Stomach (tissue), 9 donors: Measurements from ENCODE around the gene VWF. TPM values are rescaled to one million over a fixed set of nuclear protein-coding genes. Genes with fewer than 3 reads are reported as not detected.

Experiments
- DNase-seq, 2 donors: peaks; one replicate each; pipeline versions ENCODE4 v3.0.0 to v3.0.0-alpha.2; 2013 to 2019
- H3K27ac ChIP-seq, 5 donors: fragments of 200-600 bp in 4 of 5; sonication (generic) in 4 of 5; one replicate each; pipeline ENCODE4 v1.5.1; 2013 to 2019; ENCODE audit warnings: mild to moderate bottlenecking in 1 of 5, moderate library complexity in 1 of 5
- H3K27me3 ChIP-seq, 3 donors: fragments of 200-600 bp; sonication (generic); one replicate each; pipeline ENCODE4 v1.5.1; 2017 to 2019; ENCODE audit warnings: mixed run types in 1 of 3
- H3K36me3 ChIP-seq, 4 donors: fragments of 200-600 bp; sonication (generic); 1 replicate in 3 of 4; 2 replicates in 1 of 4; pipeline ENCODE4 v1.5.1; 2016 to 2019
- H3K4me1 ChIP-seq, 4 donors: fragments of 200-600 bp; sonication (generic); one replicate each; pipeline ENCODE4 v1.5.1; 2016 to 2019
- H3K4me3 ChIP-seq, 4 donors: fragments of 200-600 bp; sonication (generic) in 3 of 4; one replicate each; pipeline ENCODE4 v1.5.1; 2016 to 2019; ENCODE audit warnings: mild to moderate bottlenecking in 1 of 4
- H3K9me3 ChIP-seq, 4 donors: fragments of 200-600 bp; sonication (generic); one replicate each; pipeline ENCODE4 v1.5.1; 2016 to 2019
- EP300 ChIP-seq: sonication (generic); formaldehyde crosslinking; IDR thresholded peaks from one replicate; pipeline ENCODE4 v1.6.1; 2017; ENCODE audit warnings: antibody characterized with exemption
- POLR2A ChIP-seq, 4 donors: fragments of 450-650 bp; IDR thresholded peaks; one replicate each; pipeline ENCODE4 v1.6.1; 2016; ENCODE audit warnings: antibody characterized with exemption in 4 of 4, control low read depth in 2 of 4, mild to moderate bottlenecking in 1 of 4, moderate library complexity in 1 of 4
- POLR2AphosphoS5 ChIP-seq, 3 donors: sonication (generic); formaldehyde crosslinking; IDR thresholded peaks; one replicate each; pipeline ENCODE4 v1.6.1; 2016; ENCODE audit warnings: antibody characterized with exemption in 3 of 3
- WGBS, 5 donors: extraction: QIAGEN DNeasy Blood & Tissue Kit in 3 of 5; methylation state at CpG; one replicate each; pipeline versions ENCODE4 v1.1.5 to v1.1.7; 2013 to 2018; 5-methylcytosine and 5-hydroxymethylcytosine counted together
- intact Hi-C: fragments of 100-400 bp; cut with DNase I; formaldehyde crosslinking; loops from one replicate; pipeline ENCODE4 v1.15.1; 2023; ENCODE audit warnings: low total_unique reads
- polyA plus RNA-seq, 3 donors: library from polyadenylated mRNA; stranded (reverse); fragments of 200-250 nt; gene quantifications; one replicate each; pipeline ENCODE4 v1.2.3, GENCODE V29; 2013
- total RNA-seq, 5 donors: library from RNA; depleted of rRNA; stranded (reverse); fragments of >200 nt; gene quantifications; one replicate each; pipeline versions ENCODE4 v1.1.0 to v1.2.3, GENCODE V29; 2014 to 2016
- TF ChIP-seq, protein P1 (sequence below), 7 experiments: fragments of 450-650 bp in 4 of 7; fragments of 200-600 bp in 3 of 7; sonication (generic) in 3 of 7; IDR thresholded peaks; one replicate each; pipeline ENCODE4 v1.5.1; 2016 to 2019; ENCODE audit warnings: antibody characterized with exemption in 7 of 7, control low read depth in 2 of 7, mild to moderate bottlenecking in 1 of 7
- donor health status: healthy with polysubstance abuse.
- donor health status: Bipolar disorder and iron deficiency.
- donor health status: healthy.

Gene VWF
- total and polyA plus RNA-seq, 8 donors: 3.1 to 103 (median 50.2) TPM

DNA sequence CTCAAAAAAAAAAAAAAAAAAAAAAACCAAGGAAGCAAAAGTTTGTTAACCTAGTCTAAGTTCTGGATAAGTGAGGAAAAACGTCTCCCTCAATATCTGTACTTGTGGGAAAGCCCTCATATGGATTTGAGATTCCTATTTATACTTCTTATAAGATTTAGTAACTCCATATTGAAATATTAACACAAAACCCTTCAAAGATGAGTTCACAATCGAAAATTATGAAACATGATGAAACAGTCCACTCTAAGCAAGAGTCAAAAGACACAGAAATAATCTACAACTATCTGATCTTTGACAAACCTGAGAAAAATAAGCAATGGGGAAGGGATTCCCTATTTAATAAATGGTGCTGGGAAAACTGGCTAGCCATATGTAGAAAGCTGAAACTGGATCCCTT lies 25.2 kb downstream of the VWF start:
- H3K4me1 ChIP-seq: peaks cover 0 to 1% (median 0%) of the 10 kb centered on the region in 4 donors
- TF ChIP-seq, protein P1, sequence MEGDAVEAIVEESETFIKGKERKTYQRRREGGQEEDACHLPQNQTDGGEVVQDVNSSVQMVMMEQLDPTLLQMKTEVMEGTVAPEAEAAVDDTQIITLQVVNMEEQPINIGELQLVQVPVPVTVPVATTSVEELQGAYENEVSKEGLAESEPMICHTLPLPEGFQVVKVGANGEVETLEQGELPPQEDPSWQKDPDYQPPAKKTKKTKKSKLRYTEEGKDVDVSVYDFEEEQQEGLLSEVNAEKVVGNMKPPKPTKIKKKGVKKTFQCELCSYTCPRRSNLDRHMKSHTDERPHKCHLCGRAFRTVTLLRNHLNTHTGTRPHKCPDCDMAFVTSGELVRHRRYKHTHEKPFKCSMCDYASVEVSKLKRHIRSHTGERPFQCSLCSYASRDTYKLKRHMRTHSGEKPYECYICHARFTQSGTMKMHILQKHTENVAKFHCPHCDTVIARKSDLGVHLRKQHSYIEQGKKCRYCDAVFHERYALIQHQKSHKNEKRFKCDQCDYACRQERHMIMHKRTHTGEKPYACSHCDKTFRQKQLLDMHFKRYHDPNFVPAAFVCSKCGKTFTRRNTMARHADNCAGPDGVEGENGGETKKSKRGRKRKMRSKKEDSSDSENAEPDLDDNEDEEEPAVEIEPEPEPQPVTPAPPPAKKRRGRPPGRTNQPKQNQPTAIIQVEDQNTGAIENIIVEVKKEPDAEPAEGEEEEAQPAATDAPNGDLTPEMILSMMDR (IDR thresholded peaks at IDR 0.05): no peak
- TF ChIP-seq EP300 (no peak), POLR2A (IDR thresholded peaks at IDR 0.05) (no peak), POLR2AphosphoS5 (IDR thresholded peaks at IDR 0.05) (no peak)
- peaks cover 0 to 11% (median 0%) of the 10 kb centered on the region in 3 donors for H3K27me3 ChIP-seq
- intact Hi-C loops: no loop called here
- no peak overlapping the region for H3K27ac ChIP-seq
- 48 to 68% (median 57%) methylated on average over 2 of the region's 2 CpGs for WGBS, 5 donors
- no peak for DNase-seq
- no peaks in the 10 kb centered on the region for H3K36me3 ChIP-seq
- H3K4me3 ChIP-seq: no peak overlapping the region
- no peaks in the 10 kb centered on the region for H3K9me3 ChIP-seq

- TF ChIP-seq EP300 (no peak), POLR2A (IDR thresholded peaks at IDR 0.05) (no peak), POLR2AphosphoS5 (IDR thresholded peaks at IDR 0.05) (no peak)
- TF ChIP-seq, protein P1 (IDR thresholded peaks at IDR 0.05): no peak
- Histone ChIP-seq H3K4me3 (no peak overlapping the region), H3K27me3 (peaks cover 0 to 11% (median 0%) of the 10 kb centered on the region in 3 donors), H3K36me3 (no peaks in the 10 kb centered on the region), H3K27ac (no peak overlapping the region), H3K9me3 (no peaks in the 10 kb centered on the region), H3K4me1 (peaks cover 8 to 19% (median 10%) of the 10 kb centered on the region in 4 donors)
- no peak for DNase-seq
- intact Hi-C loops: no loop called here
- 49 to 83% (median 73%) methylated on average over 3 of the region's 3 CpGs for WGBS, 5 donors
Observed at GRCh38 chr12:6097411-6097810, 27.1 kb downstream of the VWF start.

DNA sequence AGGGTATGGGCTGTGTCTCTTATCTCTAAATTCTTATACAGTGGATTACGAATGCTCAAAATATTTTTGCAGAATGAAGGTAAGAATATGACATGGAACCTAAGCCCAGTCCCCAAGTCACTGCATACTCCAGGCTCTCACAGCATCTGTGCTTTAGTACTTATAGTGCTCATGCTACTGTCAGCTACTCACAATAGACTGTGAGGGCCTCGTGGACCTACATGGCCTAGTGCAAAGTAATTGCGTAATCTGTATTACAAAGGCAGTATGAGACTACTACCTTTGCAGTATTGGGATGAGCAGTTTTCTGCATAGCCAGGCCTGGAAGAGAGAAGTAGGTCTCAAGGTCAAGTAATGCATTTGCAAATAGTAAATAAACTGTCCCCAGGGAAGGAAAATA lies 27.9 kb downstream of the VWF start:
- Histone ChIP-seq H3K4me1 (peaks cover 8 to 24% (median 10%) of the 10 kb centered on the region in 4 donors), H3K27ac (no peak overlapping the region), H3K9me3 (no peaks in the 10 kb centered on the region), H3K27me3 (peaks cover 0 to 11% (median 0%) of the 10 kb centered on the region in 3 donors), H3K36me3 (no peaks in the 10 kb centered on the region), H3K4me3 (no peak overlapping the region)
- DNase-seq: no peak
- TF ChIP-seq POLR2A (IDR thresholded peaks at IDR 0.05) (no peak), POLR2AphosphoS5 (IDR thresholded peaks at IDR 0.05) (no peak), EP300 (no peak)
- TF ChIP-seq, protein P1 (IDR thresholded peaks at IDR 0.05): no peak
- WGBS, 5 donors: 70 to 85% (median 82%) methylated on average over 3 of the region's 3 CpGs
- intact Hi-C loops: no loop called here

DNA sequence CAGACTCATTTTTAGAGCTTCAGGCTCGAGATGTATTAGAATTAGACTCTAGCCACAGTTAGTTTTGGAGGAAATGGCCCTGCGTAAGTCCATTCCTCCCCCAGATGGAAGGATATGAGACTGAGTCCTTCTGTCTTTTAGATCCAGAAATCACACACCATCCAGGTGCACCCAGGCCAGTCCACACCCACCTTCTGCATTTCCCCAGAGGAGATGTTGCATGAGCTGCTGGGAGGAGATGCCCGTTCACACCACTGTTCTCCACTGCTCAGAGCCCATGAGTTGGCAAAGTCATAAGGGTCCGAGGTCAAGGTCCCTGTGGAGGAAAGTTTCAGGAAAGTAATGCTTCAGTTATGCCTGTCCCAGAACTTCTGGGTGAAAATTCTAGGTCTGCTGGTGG lies 29.2 kb downstream of the VWF start:
- H3K9me3 ChIP-seq: no peaks in the 10 kb centered on the region
- intact Hi-C loops: no loop called here
- no peak overlapping the region for H3K27ac ChIP-seq
- H3K4me1 ChIP-seq: peaks cover 8 to 29% (median 15%) of the 10 kb centered on the region in 4 donors
- 83 to 89% (median 88%) methylated on average over 4 of the region's 4 CpGs for WGBS, 5 donors
- H3K36me3 ChIP-seq: no peaks in the 10 kb centered on the region
- H3K4me3 ChIP-seq: no peak overlapping the region
- TF ChIP-seq EP300 (no peak), POLR2A (IDR thresholded peaks at IDR 0.05) (no peak), POLR2AphosphoS5 (IDR thresholded peaks at IDR 0.05) (no peak)
- TF ChIP-seq, protein P1 (IDR thresholded peaks at IDR 0.05): no peak
- no peak for DNase-seq
- H3K27me3 ChIP-seq: peaks cover 0 to 11% (median 0%) of the 10 kb centered on the region in 3 donors
